MCF 10A (cell line): Measurements from ENCODE around the gene TEAD3. TPM values are rescaled to one million over a fixed set of nuclear protein-coding genes. Genes with fewer than 3 reads are reported as not detected.

Experiments used
- BruUV-seq: library from RNA; stranded (reverse); fragments of 400-500 nt; replicated peaks from 2 replicates; lab custom pipeline; 2021; lab: Mats Ljungman, UMichigan
- CTCF ChIA-PET: fragments of 300-600 bp; sonication (Branson Sonifier 250); formaldehyde crosslinking; extraction: SDS; loops from one replicate; lab custom pipeline; 2021; ENCODE audit warnings: antibody characterized with exemption, inconsistent platforms; lab: Yijun Ruan, JAX
- POLR2A ChIA-PET: fragments of 300-600, 350-650 bp; sonication (Branson Sonifier 250); formaldehyde crosslinking; extraction: SDS; loops from one replicate; lab custom pipeline; 2020; ENCODE audit warnings: antibody characterized with exemption, inconsistent platforms; lab: Yijun Ruan, JAX
- DNase-seq: peaks from one replicate; pipeline ENCODE4 v3.0.0-alpha.2; 2018; ENCODE audit not compliant: unreplicated experiment
- H3K27ac Mint-ChIP-seq: one replicate; pipeline ENCODE4 v1.8.0; 2022; ENCODE audit warnings: mild to moderate bottlenecking, low read depth, mixed read lengths; ENCODE audit not compliant: unreplicated experiment
- H3K27me3 Mint-ChIP-seq: one replicate; pipeline ENCODE4 v1.8.0; 2022; ENCODE audit warnings: mixed read lengths; ENCODE audit not compliant: insufficient read depth, unreplicated experiment
- H3K36me3 Mint-ChIP-seq: one replicate; pipeline ENCODE4 v1.8.0; 2022; ENCODE audit warnings: mild to moderate bottlenecking, moderate library complexity, mixed read lengths; ENCODE audit not compliant: insufficient read depth, unreplicated experiment
- H3K4me1 Mint-ChIP-seq: one replicate; pipeline ENCODE4 v1.8.0; 2022; ENCODE audit warnings: mixed read lengths; ENCODE audit not compliant: insufficient read depth, unreplicated experiment
- H3K4me3 Mint-ChIP-seq: one replicate; pipeline ENCODE4 v1.8.0; 2022; ENCODE audit warnings: mild to moderate bottlenecking, moderate library complexity, mixed read lengths; ENCODE audit not compliant: unreplicated experiment
- H3K9me3 Mint-ChIP-seq: one replicate; pipeline ENCODE4 v1.8.0; 2022; ENCODE audit warnings: mixed read lengths; ENCODE audit not compliant: unreplicated experiment
- intact Hi-C: fragments of 100-400 bp; cut with micrococcal nuclease; formaldehyde crosslinking; loops from 2 replicates; pipeline ENCODE4 v1.14.1; 2022
- total RNA-seq: library from RNA; stranded (reverse); gene quantifications from 2 replicates; pipeline ENCODE4 v1.2.3, GENCODE V29; 2022
- TF ChIP-seq, protein P1 (sequence below): fragments of 200-600 bp; IDR thresholded peaks from one replicate; pipeline ENCODE4 v1.8.0; 2022; ENCODE audit warnings: antibody characterized with exemption, mild to moderate bottlenecking; ENCODE audit not compliant: unreplicated experiment

TEAD3 gene
- total RNA-seq, 1 experiment from 2014 or later: 11.1 TPM

DNA sequence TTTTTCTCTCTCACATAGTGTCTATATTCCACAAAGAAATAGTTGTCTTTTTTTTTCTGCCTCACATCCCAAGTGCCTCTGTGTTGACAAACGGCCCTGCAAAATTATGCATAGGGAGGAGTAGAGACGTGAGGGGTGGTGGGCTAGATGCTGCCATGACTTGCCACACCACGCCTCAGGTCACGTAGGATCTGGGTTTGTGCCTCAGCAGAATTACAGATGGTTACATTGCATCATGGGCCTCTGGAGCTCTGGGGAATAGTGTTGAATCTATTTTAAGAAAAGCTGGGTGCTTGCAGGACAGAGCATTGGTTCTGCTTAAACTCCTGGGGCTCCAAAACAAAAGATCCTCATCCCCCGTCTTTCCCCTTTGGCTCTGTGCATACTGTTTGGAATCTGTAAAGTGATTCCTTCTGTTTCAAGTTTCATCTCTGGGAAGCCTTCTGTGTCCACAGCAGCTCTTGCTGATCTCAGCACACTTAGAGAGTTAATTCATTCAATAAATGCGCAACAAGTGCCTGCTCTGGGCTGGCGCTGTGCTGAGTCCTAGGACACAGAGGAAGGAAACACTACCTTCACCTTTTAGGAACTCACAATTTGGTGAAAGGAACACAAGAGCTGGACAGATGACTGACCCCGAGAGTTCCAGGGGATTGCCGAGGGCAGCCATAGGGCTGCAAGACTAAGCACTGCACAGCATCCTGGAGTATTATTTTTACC, 42.3 kb downstream of the TEAD3 start:
- no peaks in the 10 kb centered on the region for H3K27me3 Mint-ChIP-seq
- TF ChIP-seq, protein P1, sequence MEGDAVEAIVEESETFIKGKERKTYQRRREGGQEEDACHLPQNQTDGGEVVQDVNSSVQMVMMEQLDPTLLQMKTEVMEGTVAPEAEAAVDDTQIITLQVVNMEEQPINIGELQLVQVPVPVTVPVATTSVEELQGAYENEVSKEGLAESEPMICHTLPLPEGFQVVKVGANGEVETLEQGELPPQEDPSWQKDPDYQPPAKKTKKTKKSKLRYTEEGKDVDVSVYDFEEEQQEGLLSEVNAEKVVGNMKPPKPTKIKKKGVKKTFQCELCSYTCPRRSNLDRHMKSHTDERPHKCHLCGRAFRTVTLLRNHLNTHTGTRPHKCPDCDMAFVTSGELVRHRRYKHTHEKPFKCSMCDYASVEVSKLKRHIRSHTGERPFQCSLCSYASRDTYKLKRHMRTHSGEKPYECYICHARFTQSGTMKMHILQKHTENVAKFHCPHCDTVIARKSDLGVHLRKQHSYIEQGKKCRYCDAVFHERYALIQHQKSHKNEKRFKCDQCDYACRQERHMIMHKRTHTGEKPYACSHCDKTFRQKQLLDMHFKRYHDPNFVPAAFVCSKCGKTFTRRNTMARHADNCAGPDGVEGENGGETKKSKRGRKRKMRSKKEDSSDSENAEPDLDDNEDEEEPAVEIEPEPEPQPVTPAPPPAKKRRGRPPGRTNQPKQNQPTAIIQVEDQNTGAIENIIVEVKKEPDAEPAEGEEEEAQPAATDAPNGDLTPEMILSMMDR: no peak
- intact Hi-C loops: loop anchor here (1.0 kb wide), 1 partner anchor 14 kb away; the partner anchor contains the start of gene RPL10A
- peak; percentile 54 for DNase-seq
- no TSS peak for BruUV-seq
- CTCF ChIA-PET: interaction anchor here (0.6 to 9.4 kb wide), 10 partner anchors 11 to 111 kb away, joined by 3 to 146 read pairs (median 4); partner anchors contain the start of genes PPARD and RPL10A
- H3K4me3 Mint-ChIP-seq: peak overlapping the region; percentile 74
- POLR2A ChIA-PET: interaction anchor here (0.6 to 8.8 kb wide), 20 partner anchors 9 to 465 kb away, joined by 3 to 198 read pairs (median 5); partner anchors contain the start of genes DEF6, PPARD, RPL10A and TEAD3
- H3K27ac Mint-ChIP-seq: peak overlapping the region; percentile 83
- H3K36me3 Mint-ChIP-seq: peaks cover 34% of the 10 kb centered on the region
- H3K4me1 Mint-ChIP-seq: peaks cover 26% of the 10 kb centered on the region
- H3K9me3 Mint-ChIP-seq: no peaks in the 10 kb centered on the region

DNA sequence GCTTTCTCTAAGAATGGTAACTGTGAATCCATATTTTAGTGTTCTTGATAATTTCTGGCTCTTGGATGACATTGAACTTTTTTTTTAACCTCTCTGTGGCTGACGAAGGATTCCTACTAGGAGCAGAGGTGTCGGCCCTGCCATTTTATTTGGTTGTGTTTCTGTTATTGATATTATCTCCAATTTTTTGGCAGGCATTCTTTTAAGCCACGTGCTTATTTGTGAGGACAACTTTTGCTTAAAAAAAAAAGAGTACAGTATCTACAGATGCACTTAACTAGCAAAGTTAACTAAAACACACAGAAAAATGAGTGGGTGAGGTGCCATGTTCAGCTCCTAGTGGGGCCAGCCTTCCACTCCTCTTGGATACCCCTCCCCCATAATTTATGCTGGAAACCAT, 43.6 kb downstream of the TEAD3 start:
- CTCF ChIA-PET: interaction anchor here (0.7 to 9.4 kb wide), 6 partner anchors 13 to 168 kb away, joined by 3 to 146 read pairs (median 6); partner anchors contain the start of genes PPARD and RPL10A
- H3K27ac Mint-ChIP-seq: peak overlapping the region; percentile 83
- POLR2A ChIA-PET: interaction anchor here (0.7 to 8.8 kb wide), 11 partner anchors 17 to 230 kb away, joined by 3 to 198 read pairs (median 9); partner anchors contain the start of genes DEF6, PPARD, RPL10A and TEAD3
- TF ChIP-seq, protein P1: no peak
- DNase-seq: no peak
- H3K36me3 Mint-ChIP-seq: peaks cover 22% of the 10 kb centered on the region
- peaks cover 26% of the 10 kb centered on the region for H3K4me1 Mint-ChIP-seq
- TSS peak; percentile 38 for BruUV-seq
- H3K4me3 Mint-ChIP-seq: peak overlapping the region; percentile 74
- H3K9me3 Mint-ChIP-seq: no peaks in the 10 kb centered on the region
- H3K27me3 Mint-ChIP-seq: no peaks in the 10 kb centered on the region
- intact Hi-C loops: no loop called here

DNA sequence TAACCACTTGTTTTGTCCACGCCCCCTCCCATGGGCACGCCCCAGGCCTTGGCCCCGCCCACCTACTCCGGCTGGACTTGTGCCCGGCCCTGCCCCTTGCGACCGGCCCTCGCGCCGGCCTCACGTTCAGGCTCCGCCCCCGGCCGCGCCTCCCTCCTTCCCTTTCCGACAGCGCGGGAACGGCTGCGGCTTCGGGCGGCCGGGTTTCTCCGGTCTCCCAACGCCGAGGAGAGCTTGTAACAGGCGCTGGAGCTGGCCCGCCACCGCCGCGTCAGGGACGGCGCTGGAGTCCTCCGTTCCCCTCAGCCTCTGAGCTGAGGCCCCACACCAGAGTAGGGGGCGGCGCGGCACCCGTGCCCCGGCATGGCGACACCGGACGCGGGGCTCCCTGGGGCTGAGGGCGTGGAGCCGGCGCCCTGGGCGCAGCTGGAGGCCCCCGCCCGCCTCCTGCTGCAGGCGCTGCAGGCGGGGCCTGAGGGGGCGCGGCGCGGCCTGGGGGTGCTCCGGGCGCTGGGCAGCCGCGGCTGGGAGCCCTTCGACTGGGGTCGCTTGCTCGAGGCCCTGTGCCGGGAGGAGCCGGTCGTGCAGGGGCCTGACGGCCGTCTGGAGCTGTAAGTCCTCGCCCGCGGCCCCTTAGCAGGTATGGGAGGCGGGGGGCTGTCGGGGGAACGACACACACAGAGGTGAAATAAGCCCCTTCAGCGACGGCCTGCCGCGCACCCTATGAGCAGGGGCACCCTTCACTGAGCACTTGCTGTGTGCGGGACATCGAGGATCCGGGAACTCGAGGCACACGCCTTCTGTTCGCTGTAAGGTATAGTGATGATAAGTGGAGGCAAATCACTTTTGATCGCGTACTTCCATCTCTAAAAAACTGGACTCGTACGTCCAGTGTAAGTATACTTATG, 44.4 kb downstream of the TEAD3 start, which contains the start of gene FANCE:
Gene FANCE (plus strand): TSS at position 156 of the 908 bp plus-strand sequence. CDS start 208 bp downstream, at position 364.
- TF ChIP-seq, protein P1: no peak
- BruUV-seq: no TSS peak
- Mint-ChIP-seq H3K36me3 (peaks cover 17% of the 10 kb centered on the region), H3K4me3 (peak within 1 kb of the TSS; percentile 74), H3K4me1 (peaks cover 26% of the 10 kb centered on the region), H3K27ac (no peak within 1 kb of the TSS), H3K9me3 (no peaks in the 10 kb centered on the region), H3K27me3 (no peaks in the 10 kb centered on the region)
- peak; percentile 92 for DNase-seq
- intact Hi-C loops: no loop called here
- POLR2A ChIA-PET: interaction anchor here (0.5 to 8.8 kb wide), 11 partner anchors 17 to 231 kb away, joined by 3 to 198 read pairs (median 5); partner anchors contain the start of genes DEF6, PPARD, RPL10A and TEAD3
- CTCF ChIA-PET: interaction anchor here (0.6 to 9.4 kb wide), 5 partner anchors 16 to 151 kb away, joined by 3 to 146 read pairs (median 6); partner anchors contain the start of genes PPARD and RPL10A
